ENCODE measurements around the gene CFAP74.

The CFAP74 gene

GRCh38 chr1:1973716-1974642 is 29.6 kb downstream of the CFAP74 start:
- TF ChIP-seq CTCF (IDR thresholded peaks at IDR 0.05; ENCODE audit: borderline replicate concordance, insufficient read depth, low read depth, low read length), result no peak
- H3K4me3 ChIP-seq (ENCODE audit: low read depth, low read length), result no peak overlapping the region

- no peak for TF ChIP-seq CTCF (IDR thresholded peaks at IDR 0.05; ENCODE audit: borderline replicate concordance, insufficient read depth, low read depth, low read length)
Observed at GRCh38 chr1:1972976-1973715, 30.4 kb downstream of the CFAP74 start.

GRCh38 chr1:1971688-1972087 is 31.9 kb downstream of the CFAP74 start:
- no peak overlapping the region for H3K4me3 ChIP-seq (ENCODE audit: low read depth, low read length)
- no peak for TF ChIP-seq CTCF (IDR thresholded peaks at IDR 0.05; ENCODE audit: borderline replicate concordance, insufficient read depth, low read depth, low read length)

More at GRCh38 chr1:1972976-1973715, 30.4 kb downstream of the CFAP74 start:
- H3K4me3 ChIP-seq (ENCODE audit: low read depth, low read length), result no peak overlapping the region

GRCh38 chr1:1971017-1971416 is 32.6 kb downstream of the CFAP74 start:
- no peak for TF ChIP-seq CTCF (IDR thresholded peaks at IDR 0.05; ENCODE audit: borderline replicate concordance, insufficient read depth, low read depth, low read length)
- H3K4me3 ChIP-seq (ENCODE audit: low read depth, low read length), result no peak overlapping the region

GRCh38 chr1:1969953-1970716 is 33.5 kb downstream of the CFAP74 start:
- H3K4me3 ChIP-seq (ENCODE audit: low read depth, low read length), result no peak overlapping the region
- TF ChIP-seq CTCF (IDR thresholded peaks at IDR 0.05; ENCODE audit: borderline replicate concordance, insufficient read depth, low read depth, low read length), result no peak

- no peak for TF ChIP-seq CTCF (IDR thresholded peaks at IDR 0.05; ENCODE audit: borderline replicate concordance, insufficient read depth, low read depth, low read length)
- H3K4me3 ChIP-seq (ENCODE audit: low read depth, low read length), result no peak overlapping the region
Observed at GRCh38 chr1:1969505-1969900, 34.1 kb downstream of the CFAP74 start.
